K562 (cell line): ENCODE measurements around the gene SPINT4. TPM values are rescaled to one million over a fixed set of nuclear protein-coding genes. Genes with fewer than 3 reads are reported as not detected.

Experiments used
- ATAC-seq: fragments of 200-7000 bp; cut with Tn5 transposase; 3 replicates; pipeline ENCODE4 v1.9.1; 2020; ENCODE audit warnings: moderate library complexity
- BruUV-seq: library from RNA; stranded (reverse); fragments of 400-500 nt; replicated peaks from 2 replicates; lab custom pipeline; 2021; lab: Mats Ljungman, UMichigan
- CTCF ChIA-PET: fragments of 300-600 bp; formaldehyde crosslinking; extraction: SDS; loops from one replicate; lab custom pipeline; 2021; ENCODE audit warnings: low intra/inter-chr PET ratio; lab: Yijun Ruan, JAX
- POLR2A ChIA-PET: fragments of 300-600, 350-650 bp; sonication (Branson Sonifier 250); formaldehyde crosslinking; extraction: SDS; loops from one replicate; lab custom pipeline; 2021; ENCODE audit warnings: antibody characterized with exemption, inconsistent platforms; lab: Yijun Ruan, JAX
- DNase-seq, 4 experiments: peaks; one replicate each; pipeline versions ENCODE4 v3.0.0 to v3.0.0-alpha.2; 2011 to 2018; ENCODE audit warnings: low spot score in 3 of 4, mixed read lengths in 3 of 4; ENCODE audit errors: extremely low read depth in 1 of 4
- FAIRE-seq: peaks from 2 replicates; lab custom pipeline; 2011; peaks lifted over from hg19 to GRCh38; lab: Jason Lieb, UNC
- H2AFZ ChIP-seq: 2 replicates; pipeline ENCODE4 v1.6.0; 2011; ENCODE audit warnings: low read depth, low read length, control low read depth, inconsistent platforms
- H3K27ac ChIP-seq: fragments of 200-600 bp; 3 replicates; pipeline ENCODE4 v1.8.0; 2011; ENCODE audit warnings: low read depth, mild to moderate bottlenecking, control low read depth, inconsistent platforms, low read length, moderate library complexity, mixed read lengths; ENCODE audit errors: extremely low read depth
- H3K27me3 ChIP-seq, 2 experiments: fragments of 300-600 bp in 1 of 2; 2 replicates in 1 of 2; 3 replicates in 1 of 2; pipeline versions ENCODE4 v1.6.0 to v1.8.0; 2011; ENCODE audit warnings: inconsistent platforms in 2 of 2, low read length in 2 of 2, mild to moderate bottlenecking in 1 of 2, mixed read lengths in 1 of 2, moderate library complexity in 1 of 2; ENCODE audit not compliant: control insufficient read depth in 2 of 2, insufficient read depth in 2 of 2
- H3K36me3 ChIP-seq: fragments of 300-600 bp; 3 replicates; pipeline ENCODE4 v1.8.0; 2011; ENCODE audit warnings: mild to moderate bottlenecking, low read length, inconsistent platforms; ENCODE audit not compliant: control insufficient read depth, insufficient read depth
- H3K4me1 ChIP-seq, 2 experiments: fragments of 200-600 bp in 1 of 2; replicated peaks in 1 of 2; 2 replicates in 1 of 2; 3 replicates in 1 of 2; pipeline versions ENCODE4 v1.5.1 to v1.8.0; 2011; ENCODE audit warnings: inconsistent platforms in 2 of 2, low read length in 2 of 2, mild to moderate bottlenecking in 1 of 2, mixed read lengths in 1 of 2, moderate library complexity in 1 of 2; ENCODE audit not compliant: control insufficient read depth in 2 of 2, insufficient read depth in 2 of 2
- H3K4me2 ChIP-seq: 2 replicates; pipeline ENCODE4 v1.6.1; 2011; ENCODE audit warnings: low read length, control low read depth, inconsistent platforms, mixed read lengths; ENCODE audit not compliant: insufficient read depth
- H3K4me3 ChIP-seq: fragments of 200-600 bp; sonication (generic), shearing (Covaris generic); 2 replicates; pipeline ENCODE4 v1.5.1; 2016; ENCODE audit warnings: control low read depth, inconsistent platforms
- H3K79me2 ChIP-seq: fragments of 200-600 bp; 3 replicates; pipeline ENCODE4 v1.8.0; 2011; ENCODE audit warnings: low read length, inconsistent platforms; ENCODE audit not compliant: control insufficient read depth, insufficient read depth
- H3K9ac ChIP-seq, 2 experiments: 2 replicates each; pipeline versions ENCODE4 v1.6.0 to v1.6.1; 2011; ENCODE audit warnings: low read depth in 2 of 2, low read length in 2 of 2, control low read depth in 1 of 2, inconsistent platforms in 1 of 2, mild to moderate bottlenecking in 1 of 2, mixed read lengths in 1 of 2; ENCODE audit not compliant: insufficient read depth in 1 of 2
- H3K9me1 ChIP-seq: one replicate; pipeline ENCODE4 v1.6.0; 2011; ENCODE audit warnings: inconsistent platforms, mild to moderate bottlenecking, low read length, moderate library complexity; ENCODE audit not compliant: control insufficient read depth, insufficient read depth
- H3K9me3 ChIP-seq: replicated peaks from 2 replicates; pipeline ENCODE4 v1.5.1; 2011; ENCODE audit warnings: low read depth, low read length, inconsistent platforms; ENCODE audit not compliant: control insufficient read depth, insufficient read depth
- H4K20me1 ChIP-seq: replicated peaks from 2 replicates; pipeline ENCODE4 v1.6.1; 2011; ENCODE audit warnings: low read length, inconsistent platforms, mixed read lengths; ENCODE audit not compliant: control insufficient read depth, insufficient read depth
- CHD4 ChIP-seq: fragments of 200-600 bp; sonication (generic); IDR thresholded peaks from 3 replicates; pipeline ENCODE4 v1.6.1; 2012; ENCODE audit warnings: low read depth, mild to moderate bottlenecking, mixed read lengths, low read length, inconsistent platforms; ENCODE audit not compliant: insufficient read depth, insufficient replicate concordance, poor library complexity, severe bottlenecking
- GATA2 ChIP-seq: sonication (generic); formaldehyde crosslinking; IDR thresholded peaks from 2 replicates; pipeline ENCODE4 v1.4.0; 2020; ENCODE audit warnings: mild to moderate bottlenecking, missing genetic modification reagents
- ILF3 ChIP-seq: fragments of 450-650 bp; IDR thresholded peaks from 2 replicates; pipeline ENCODE4 v1.6.1; 2018; ENCODE audit warnings: antibody characterized with exemption, mild to moderate bottlenecking, moderate library complexity, borderline replicate concordance
- KLF16 ChIP-seq: IDR thresholded peaks from 2 replicates; pipeline ENCODE4 v1.6.1; 2016; ENCODE audit warnings: antibody characterized with exemption
- NFIX ChIP-seq: fragments of 250-450 bp; sonication (Bioruptor Pico); IDR thresholded peaks from 2 replicates; pipeline ENCODE4 v1.4.0; 2020; ENCODE audit warnings: low read depth, mild to moderate bottlenecking, moderate library complexity
- PCBP1 ChIP-seq: fragments of 200-400 bp; formaldehyde crosslinking; IDR thresholded peaks from 2 replicates; pipeline ENCODE4 v1.6.1; 2018; ENCODE audit warnings: mild to moderate bottlenecking, low read depth, low read length; ENCODE audit not compliant: poor library complexity, severe bottlenecking
- TEAD1 ChIP-seq, 2 experiments: fragments of 450-650 bp in 1 of 2; sonication (generic) in 1 of 2; formaldehyde crosslinking; IDR thresholded peaks; 2 replicates each; pipeline versions ENCODE4 v1.4.0 to v1.8.0; 2020 to 2022; ENCODE audit warnings: mild to moderate bottlenecking in 2 of 2, missing genetic modification reagents in 1 of 2
- XRCC5 ChIP-seq: fragments of 200-400 bp; formaldehyde crosslinking; IDR thresholded peaks from 2 replicates; pipeline ENCODE4 v1.6.1; 2017; ENCODE audit warnings: low read depth, mild to moderate bottlenecking, low read length
- ZNF232 ChIP-seq: sonication (generic); formaldehyde crosslinking; IDR thresholded peaks from 2 replicates; pipeline ENCODE4 v1.8.0; 2022; ENCODE audit warnings: mild to moderate bottlenecking, missing genetic modification reagents
- ZNF274 ChIP-seq: IDR thresholded peaks from 2 replicates; pipeline ENCODE4 v1.6.1; 2011; ENCODE audit warnings: low read depth, mild to moderate bottlenecking, low read length, moderate library complexity, borderline replicate concordance
- ZNF347 ChIP-seq: fragments of 450-650 bp; formaldehyde crosslinking; IDR thresholded peaks from 2 replicates; pipeline ENCODE4 v1.4.0; 2020; ENCODE audit warnings: low read depth, mild to moderate bottlenecking, moderate library complexity
- WGBS: fragments of 100-300 bp; shearing (Covaris generic); methylation state at CpG from one replicate; pipeline ENCODE4 v1.1.6; 2016; ENCODE audit warnings: low coverage, mixed read lengths; ENCODE audit not compliant: insufficient coverage; ENCODE audit errors: missing lambda C conversion rate; 5-methylcytosine and 5-hydroxymethylcytosine counted together
- in situ Hi-C: fragments of 300-500 bp; cut with MboI; formaldehyde crosslinking; loops from 4 replicates; pipeline ENCODE4 v1.15.0; 2018; ENCODE audit warnings: inconsistent platforms, mixed read lengths
- intact Hi-C: fragments of 100-400 bp; cut with micrococcal nuclease; formaldehyde crosslinking; loops from 2 replicates; pipeline ENCODE4 v1.14.2; 2022
- polyA plus RNA-seq, 8 experiments: library from polyadenylated mRNA; depleted of rRNA in 4 of 8; stranded (reverse) in 5 of 8; unstranded in 3 of 8; fragments of >200 nt; fragmentation: Nextera tagmentation in 2 of 8; fragmentation: Illumina TruSeq in 1 of 8; extraction: Ambion mirVana in 2 of 8; extraction: Trizol in 1 of 8; gene quantifications; 2 replicates each; pipeline versions ENCODE4 v1.2.1 to v1.2.3, GENCODE V29; 2011 to 2014; ENCODE audit warnings: inconsistent platforms in 1 of 8, missing spikeins in 1 of 8
- total RNA-seq, 7 experiments: library from RNA; depleted of rRNA in 6 of 7; stranded (reverse); fragments of >200 nt in 6 of 7; fragmentation: Illumina TruSeq in 2 of 7; extraction: Trizol in 2 of 7; gene quantifications; 2 replicates each; pipeline versions ENCODE4 v1.2.1 to v1.2.3, GENCODE V29; 2011 to 2021; ENCODE audit warnings: low replicate concordance in 1 of 7
- TF ChIP-seq, protein P1 (sequence below): fragments of 450-650 bp; IDR thresholded peaks from one replicate; pipeline ENCODE4 v1.6.1; 2018; ENCODE audit warnings: mild to moderate bottlenecking, moderate library complexity; ENCODE audit not compliant: partially characterized antibody
- TF ChIP-seq, protein P2 (sequence below): fragments of 450-650 bp; formaldehyde crosslinking; IDR thresholded peaks from 2 replicates; pipeline ENCODE4 v1.4.0; 2020; ENCODE audit warnings: mild to moderate bottlenecking

SPINT4 gene
- total and polyA plus RNA-seq, 9 of the 15 experiments (the other 6 are each of a cell fraction or from before 2014, with no cell fraction given): not detected

DNA sequence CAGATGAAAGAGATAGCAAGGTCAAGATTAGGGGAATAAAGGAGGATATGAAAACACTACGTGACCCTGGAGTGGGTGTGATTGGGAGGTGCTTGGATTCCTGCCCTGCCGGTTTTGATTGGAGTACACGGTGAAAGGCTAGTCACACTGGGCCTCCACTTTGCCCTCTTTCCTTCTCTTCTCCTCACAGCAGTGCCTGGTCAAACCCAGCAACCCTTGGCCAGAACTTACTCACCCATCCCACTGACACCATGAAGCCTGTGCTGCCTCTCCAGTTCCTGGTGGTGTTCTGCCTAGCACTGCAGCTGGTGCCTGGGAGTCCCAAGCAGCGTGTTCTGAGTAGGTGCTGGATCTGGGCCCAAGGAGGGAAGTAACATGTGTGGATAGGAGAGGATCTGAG, 20.3 kb upstream of the SPINT4 start, which contains the start of gene WFDC13:
Gene WFDC13, plus strand, starts transcription at position 166 of the 400 bp plus-strand sequence. Its CDS starts 86 bp downstream, at position 252.
- H3K4me1 ChIP-seq: no peaks in the 10 kb centered on the region
- H3K9ac ChIP-seq: no peak within 1 kb of the TSS
- ChIA-PET CTCF (no interaction called here), POLR2A (interaction anchor here (0.7 to 1.4 kb wide), 2 partner anchors 10 to 31 kb away, joined by 3 read pairs; no protein-coding TSS in a partner anchor)
- H3K27ac ChIP-seq: no peak within 1 kb of the TSS
- in situ Hi-C loops (no loop called here), intact Hi-C loops (no loop called here)
- H3K9me3 ChIP-seq: no peaks in the 10 kb centered on the region
- DNase-seq (no peak), ATAC-seq (no peak), FAIRE-seq (no peak)
- H3K79me2 ChIP-seq: no peaks in the 10 kb centered on the region
- 0% methylated on average over 4 of the region's 4 CpGs for WGBS
- H3K4me2 ChIP-seq: no peak within 1 kb of the TSS
- H3K9me1 ChIP-seq: no peaks in the 10 kb centered on the region
- no peaks in the 10 kb centered on the region for H3K36me3 ChIP-seq
- no peak within 1 kb of the TSS for H2AFZ ChIP-seq
- BruUV-seq: no TSS peak
- TF ChIP-seq GATA2 (CRISPR knock-in tag): no peak
- TF ChIP-seq ZNF232 (CRISPR knock-in tag): no peak
- TF ChIP-seq CHD4: no peak
- TF ChIP-seq ZNF274: no peak
- TF ChIP-seq, protein P1, sequence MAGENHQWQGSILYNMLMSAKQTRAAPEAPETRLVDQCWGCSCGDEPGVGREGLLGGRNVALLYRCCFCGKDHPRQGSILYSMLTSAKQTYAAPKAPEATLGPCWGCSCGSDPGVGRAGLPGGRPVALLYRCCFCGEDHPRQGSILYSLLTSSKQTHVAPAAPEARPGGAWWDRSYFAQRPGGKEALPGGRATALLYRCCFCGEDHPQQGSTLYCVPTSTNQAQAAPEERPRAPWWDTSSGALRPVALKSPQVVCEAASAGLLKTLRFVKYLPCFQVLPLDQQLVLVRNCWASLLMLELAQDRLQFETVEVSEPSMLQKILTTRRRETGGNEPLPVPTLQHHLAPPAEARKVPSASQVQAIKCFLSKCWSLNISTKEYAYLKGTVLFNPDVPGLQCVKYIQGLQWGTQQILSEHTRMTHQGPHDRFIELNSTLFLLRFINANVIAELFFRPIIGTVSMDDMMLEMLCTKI: no peak
- no peak for TF ChIP-seq NFIX
- TF ChIP-seq XRCC5: no peak
- TF ChIP-seq KLF16: no peak
- TF ChIP-seq, protein P2, sequence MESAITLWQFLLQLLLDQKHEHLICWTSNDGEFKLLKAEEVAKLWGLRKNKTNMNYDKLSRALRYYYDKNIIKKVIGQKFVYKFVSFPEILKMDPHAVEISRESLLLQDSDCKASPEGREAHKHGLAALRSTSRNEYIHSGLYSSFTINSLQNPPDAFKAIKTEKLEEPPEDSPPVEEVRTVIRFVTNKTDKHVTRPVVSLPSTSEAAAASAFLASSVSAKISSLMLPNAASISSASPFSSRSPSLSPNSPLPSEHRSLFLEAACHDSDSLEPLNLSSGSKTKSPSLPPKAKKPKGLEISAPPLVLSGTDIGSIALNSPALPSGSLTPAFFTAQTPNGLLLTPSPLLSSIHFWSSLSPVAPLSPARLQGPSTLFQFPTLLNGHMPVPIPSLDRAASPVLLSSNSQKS (CRISPR knock-in tag): no peak
- no peak for TF ChIP-seq ZNF347 (CRISPR knock-in tag)
- TF ChIP-seq ILF3: no peak
- TF ChIP-seq TEAD1 (CRISPR knock-in tag; IDR thresholded peaks at IDR 0.05): no peak
- TF ChIP-seq PCBP1: no peak
- no peak within 1 kb of the TSS for H3K4me3 ChIP-seq
- H3K27me3 ChIP-seq: peaks cover 0 to 2% of the 10 kb centered on the region in 2 experiments; a peak in 1 of 5 replicates
- H4K20me1 ChIP-seq: no peaks in the 10 kb centered on the region
